H1 (cell line): ENCODE data around the gene CADM1.

Source experiments
- CREB1 ChIP-seq: IDR thresholded peaks from 2 replicates; pipeline ENCODE4 v1.6.1; 2012; ENCODE audit warnings: inconsistent platforms
- EP300 ChIP-seq, 2 experiments: IDR thresholded peaks; 1 replicate in 1 of 2; 2 replicates in 1 of 2; pipeline ENCODE4 v1.6.1; 2011 to 2012; ENCODE audit warnings: low read depth in 2 of 2, low read length in 2 of 2, mild to moderate bottlenecking in 2 of 2, borderline replicate concordance in 1 of 2, inconsistent platforms in 1 of 2, moderate library complexity in 1 of 2
- GABPA ChIP-seq: IDR thresholded peaks from 2 replicates; pipeline ENCODE4 v1.6.1; 2011; ENCODE audit warnings: mild to moderate bottlenecking, low read length, moderate library complexity, borderline replicate concordance; ENCODE audit not compliant: insufficient read depth
- MAX ChIP-seq: IDR thresholded peaks from 2 replicates; pipeline ENCODE4 v1.6.1; 2012; ENCODE audit warnings: inconsistent platforms
- POLR2A ChIP-seq, 2 experiments: IDR thresholded peaks; 1 replicate in 1 of 2; 2 replicates in 1 of 2; pipeline ENCODE4 v1.6.1; 2011; ENCODE audit warnings: low read depth in 2 of 2, low read length in 2 of 2, mild to moderate bottlenecking in 2 of 2; ENCODE audit errors: control extremely low read depth in 1 of 2
- TAF7 ChIP-seq: optimal IDR thresholded peaks from 2 replicates; pipeline ENCODE3; 2011; ENCODE audit warnings: low read depth, mild to moderate bottlenecking, inconsistent platforms, low read length, moderate library complexity, borderline replicate concordance
- TBP ChIP-seq: IDR thresholded peaks from 2 replicates; pipeline ENCODE4 v1.6.1; 2011; ENCODE audit warnings: low read depth, low read length, improper control_type of control experiment
- TF ChIP-seq, protein P1 (sequence below), 3 experiments: IDR thresholded peaks; 1 replicate in 2 of 3; 2 replicates in 1 of 3; pipeline versions ENCODE4 v1.5.1 to v1.6.1; 2011; ENCODE audit warnings: low read length in 3 of 3, mild to moderate bottlenecking in 3 of 3, inconsistent platforms in 2 of 3, low read depth in 1 of 3, moderate library complexity in 1 of 3; ENCODE audit not compliant: insufficient read depth in 1 of 3; ENCODE audit errors: control extremely low read depth in 1 of 3

- TF ChIP-seq GABPA (no peak), TAF7 (no peak), POLR2A (IDR thresholded peaks at IDR 0.05; ENCODE audit: control extremely low read depth in 1 of 2, low read depth in 2 of 2, low read length in 2 of 2) (no peak), TBP (no peak), EP300 (IDR thresholded peaks at IDR 0.05; ENCODE audit: borderline replicate concordance in 1 of 2, low read depth in 2 of 2, low read length in 2 of 2) (no peak), CREB1 (no peak), MAX (no peak)
- TF ChIP-seq, protein P1, sequence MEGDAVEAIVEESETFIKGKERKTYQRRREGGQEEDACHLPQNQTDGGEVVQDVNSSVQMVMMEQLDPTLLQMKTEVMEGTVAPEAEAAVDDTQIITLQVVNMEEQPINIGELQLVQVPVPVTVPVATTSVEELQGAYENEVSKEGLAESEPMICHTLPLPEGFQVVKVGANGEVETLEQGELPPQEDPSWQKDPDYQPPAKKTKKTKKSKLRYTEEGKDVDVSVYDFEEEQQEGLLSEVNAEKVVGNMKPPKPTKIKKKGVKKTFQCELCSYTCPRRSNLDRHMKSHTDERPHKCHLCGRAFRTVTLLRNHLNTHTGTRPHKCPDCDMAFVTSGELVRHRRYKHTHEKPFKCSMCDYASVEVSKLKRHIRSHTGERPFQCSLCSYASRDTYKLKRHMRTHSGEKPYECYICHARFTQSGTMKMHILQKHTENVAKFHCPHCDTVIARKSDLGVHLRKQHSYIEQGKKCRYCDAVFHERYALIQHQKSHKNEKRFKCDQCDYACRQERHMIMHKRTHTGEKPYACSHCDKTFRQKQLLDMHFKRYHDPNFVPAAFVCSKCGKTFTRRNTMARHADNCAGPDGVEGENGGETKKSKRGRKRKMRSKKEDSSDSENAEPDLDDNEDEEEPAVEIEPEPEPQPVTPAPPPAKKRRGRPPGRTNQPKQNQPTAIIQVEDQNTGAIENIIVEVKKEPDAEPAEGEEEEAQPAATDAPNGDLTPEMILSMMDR (IDR thresholded peaks at IDR 0.05; ENCODE audit: control extremely low read depth in 1 of 3, insufficient read depth in 1 of 3, low read depth in 1 of 3, low read length in 3 of 3): no peak
Observed at GRCh38 chr11:115453693-115454490, 50.3 kb downstream of the CADM1 start.
